DOHH2 (cell line): ENCODE data around the gene LCT.

Experiments
- CTCF ChIP-seq: fragments of 200-600 bp; sonication (generic); IDR thresholded peaks from one replicate; pipeline ENCODE4 v1.5.1; 2014; ENCODE audit warnings: antibody characterized with exemption, mild to moderate bottlenecking, low read depth, low read length; ENCODE audit not compliant: poor library complexity, severe bottlenecking
- EZH2phosphoT487 ChIP-seq: fragments of 200-600 bp; sonication (generic); IDR thresholded peaks from 2 replicates; pipeline ENCODE4 v1.6.1; 2017; ENCODE audit warnings: borderline replicate concordance, mild to moderate bottlenecking, antibody characterized with exemption, low read length, moderate library complexity, mixed read lengths

GRCh38 chr2:135845997-135846396 is 9.0 kb upstream of the LCT start:
- TF ChIP-seq EZH2phosphoT487 (no peak), CTCF (no peak)
